HepG2 (cell line): ENCODE results near the gene CCDC85C. TPM values are rescaled to one million over a fixed set of nuclear protein-coding genes. Genes with fewer than 3 reads are reported as not detected.
A peak's percentile ranks its signal among the peaks of the same experiment; 100 is the strongest.

Experiments
- ASH2L ChIP-seq: fragments of 300-600, 200-600 bp; sonication (generic); IDR thresholded peaks from 2 replicates; pipeline ENCODE4 v1.7.0; 2017; ENCODE audit warnings: low read depth, mild to moderate bottlenecking, moderate library complexity, mixed read lengths, low read length; ENCODE audit not compliant: insufficient read length
- BORCS8-MEF2B ChIP-seq: sonication (generic); formaldehyde crosslinking; IDR thresholded peaks from 2 replicates; pipeline ENCODE4 v1.8.0; 2022; ENCODE audit warnings: mild to moderate bottlenecking, missing genetic modification reagents
- DR1 ChIP-seq: sonication (generic); formaldehyde crosslinking; IDR thresholded peaks from 2 replicates; pipeline ENCODE4 v1.8.0; 2021; ENCODE audit warnings: mild to moderate bottlenecking, missing genetic modification reagents, inconsistent platforms
- E2F1 ChIP-seq: sonication (generic); formaldehyde crosslinking; IDR thresholded peaks from 2 replicates; pipeline ENCODE4 v1.5.0; 2020; ENCODE audit warnings: missing genetic modification reagents
- FUBP1 ChIP-seq: sonication (generic); formaldehyde crosslinking; IDR thresholded peaks from 2 replicates; pipeline ENCODE4 v1.5.1; 2020; ENCODE audit warnings: missing genetic modification reagents, mild to moderate bottlenecking, borderline replicate concordance
- GTF3A ChIP-seq: sonication (generic); formaldehyde crosslinking; conservative IDR thresholded peaks from 2 replicates; pipeline ENCODE4 v1.4.0; 2020; ENCODE audit warnings: mild to moderate bottlenecking, missing genetic modification reagents
- HNRNPH1 ChIP-seq: fragments of 200-400 bp; formaldehyde crosslinking; optimal IDR thresholded peaks from 2 replicates; pipeline ENCODE3; 2017; ENCODE audit warnings: mild to moderate bottlenecking, low read depth, low read length
- MEIS1 ChIP-seq: sonication (generic); formaldehyde crosslinking; IDR thresholded peaks from 2 replicates; pipeline ENCODE4 v1.9.0; 2021; ENCODE audit warnings: mild to moderate bottlenecking, missing genetic modification reagents, moderate library complexity, borderline replicate concordance
- NFIB ChIP-seq: sonication (generic); formaldehyde crosslinking; IDR thresholded peaks from 2 replicates; pipeline ENCODE4 v1.9.0; 2021; ENCODE audit warnings: missing genetic modification reagents, mild to moderate bottlenecking, borderline replicate concordance
- NR2F2 ChIP-seq: IDR thresholded peaks from 2 replicates; pipeline ENCODE4 v1.6.1; 2012; ENCODE audit warnings: low read depth, inconsistent platforms, borderline replicate concordance
- PBX2 ChIP-seq: IDR thresholded peaks from 2 replicates; pipeline ENCODE4 v1.6.1; 2016; ENCODE audit warnings: control low read depth
- RARA ChIP-seq: IDR thresholded peaks from 2 replicates; pipeline ENCODE4 v1.6.1; 2016; ENCODE audit warnings: missing genetic modification reagents, missing compliant biosample characterization
- TCF7L2 ChIP-seq: IDR thresholded peaks from 2 replicates; pipeline ENCODE4 v1.6.1; 2011; ENCODE audit warnings: mild to moderate bottlenecking, low read depth, low read length, moderate library complexity
- THYN1 ChIP-seq: sonication (generic); formaldehyde crosslinking; IDR thresholded peaks from 2 replicates; pipeline ENCODE4 v1.8.1; 2023; ENCODE audit warnings: low read depth, mild to moderate bottlenecking, moderate library complexity, missing genetic modification reagents, borderline replicate concordance
- ZMAT3 ChIP-seq: sonication (generic); formaldehyde crosslinking; conservative IDR thresholded peaks from 2 replicates; pipeline ENCODE4 v1.7.0; 2021; ENCODE audit warnings: missing genetic modification reagents
- ZNF276 ChIP-seq: sonication (generic); formaldehyde crosslinking; IDR thresholded peaks from 2 replicates; pipeline ENCODE4 v1.4.0; 2020; ENCODE audit warnings: mild to moderate bottlenecking, low read depth, missing genetic modification reagents
- ZNF329 ChIP-seq: sonication (generic); formaldehyde crosslinking; IDR thresholded peaks from 2 replicates; pipeline ENCODE4 v1.9.0; 2021; ENCODE audit warnings: low read depth, mild to moderate bottlenecking, missing genetic modification reagents
- ZNF484 ChIP-seq: sonication (generic); formaldehyde crosslinking; IDR thresholded peaks from 2 replicates; pipeline ENCODE4 v1.5.1; 2020; ENCODE audit warnings: mild to moderate bottlenecking, low read depth, missing genetic modification reagents, borderline replicate concordance
- ZNF576 ChIP-seq: sonication (generic); formaldehyde crosslinking; IDR thresholded peaks from 2 replicates; pipeline ENCODE4 v1.4.0; 2020; ENCODE audit warnings: mild to moderate bottlenecking, missing genetic modification reagents
- ZNF703 ChIP-seq: sonication (generic); formaldehyde crosslinking; IDR thresholded peaks from 2 replicates; pipeline ENCODE4 v1.5.1; 2020; ENCODE audit warnings: missing genetic modification reagents, mild to moderate bottlenecking, moderate library complexity, borderline replicate concordance
- ZNF883 ChIP-seq: sonication (generic); formaldehyde crosslinking; IDR thresholded peaks from 2 replicates; pipeline ENCODE4 v1.5.1; 2020; ENCODE audit warnings: mild to moderate bottlenecking, missing genetic modification reagents; ENCODE audit errors: not compliant biosample characterization
- ZSCAN12 ChIP-seq: sonication (generic); formaldehyde crosslinking; IDR thresholded peaks from 2 replicates; pipeline ENCODE4 v1.9.0; 2021; ENCODE audit warnings: mild to moderate bottlenecking, missing genetic modification reagents
- polyA plus RNA-seq, 8 experiments: library from polyadenylated mRNA; depleted of rRNA in 3 of 8; stranded (reverse) in 7 of 8; unstranded in 1 of 8; fragments of >200 nt; fragmentation: Illumina TruSeq in 4 of 8; extraction: Trizol in 4 of 8; gene quantifications; 2 replicates each; pipeline versions ENCODE4 v1.2.1 to v1.2.3, GENCODE V29; 2011 to 2016; ENCODE audit warnings: low read depth in 4 of 8, missing spikeins in 1 of 8, mixed read lengths in 1 of 8; ENCODE audit not compliant: insufficient read depth in 1 of 8
- total RNA-seq, 5 experiments: library from RNA; depleted of rRNA; stranded (reverse); fragments of >200 nt; fragmentation: Illumina TruSeq; extraction: Trizol; gene quantifications; 2 replicates each; pipeline ENCODE4 v1.2.3, GENCODE V29; 2016; ENCODE audit warnings: low read depth in 1 of 5

CCDC85C gene
- total and polyA plus RNA-seq, 2 of the 13 experiments (the other 11 are each of a cell fraction or from before 2014, with no cell fraction given) = 18.8 to 43.8 TPM

GRCh38 chr14:99603471-99604277 is at the start of gene CCDC85C (continued):
- TF ChIP-seq PBX2 (CRISPR knock-in tag) (no peak), MEIS1 (CRISPR knock-in tag) (no peak; the same call in 1 of the 2 replicates), ZNF576 (no peak), NR2F2 (no peak), ZSCAN12 (CRISPR knock-in tag) (peak; percentile 98), E2F1 (CRISPR knock-in tag) (peak; percentile 62), BORCS8-MEF2B (CRISPR knock-in tag) (peak; percentile 98), RARA (peak; percentile 63), HNRNPH1 (no peak), FUBP1 (CRISPR knock-in tag) (no peak), ASH2L (peak; percentile 30), NFIB (no peak), ZNF276 (CRISPR knock-in tag) (peak; percentile 64; the same call in 1 of the 2 replicates), ZNF484 (CRISPR knock-in tag) (peak; percentile 96; the same call in 1 of the 2 replicates), ZNF329 (no peak; the same call in 1 of the 2 replicates), DR1 (no peak), ZMAT3 (CRISPR knock-in tag) (peak; percentile 99), ZNF703 (peak; percentile 87), THYN1 (CRISPR knock-in tag) (no peak), GTF3A (CRISPR knock-in tag) (no peak), ZNF883 (peak; percentile 97), TCF7L2 (no peak)
